Ramos (cell line): ENCODE measurements around the gene THSD4.

Experiments used
- in situ Hi-C: fragments of 300-500 bp; cut with MboI; formaldehyde crosslinking; loops from one replicate; pipeline ENCODE4 v1.14.3; 2022; ENCODE audit warnings: low sequenced_read_pairs; ENCODE audit not compliant: unreplicated experiment

The THSD4 gene

GRCh38 chr15:71623111-71623510 is 507.8 kb downstream of the THSD4 start:
- in situ Hi-C loops = no loop called here

GRCh38 chr15:71626596-71627088 is 511.4 kb downstream of the THSD4 start:
- in situ Hi-C loops = no loop called here

GRCh38 chr15:71627188-71627587 is 511.9 kb downstream of the THSD4 start:
- in situ Hi-C loops = no loop called here

- in situ Hi-C loops = no loop called here
These were observed 512.3 kb downstream of the THSD4 start for GRCh38 chr15:71627604-71628003.

GRCh38 chr15:71628988-71629770 is 513.9 kb downstream of the THSD4 start:
- in situ Hi-C loops = no loop called here

- in situ Hi-C loops = no loop called here
These were observed 514.7 kb downstream of the THSD4 start for GRCh38 chr15:71629781-71630474.

GRCh38 chr15:71630475-71630809 is 515.2 kb downstream of the THSD4 start:
- in situ Hi-C loops = no loop called here

- in situ Hi-C loops = no loop called here
These were observed 517.4 kb downstream of the THSD4 start for GRCh38 chr15:71632576-71633195.

- in situ Hi-C loops = no loop called here
These were observed 519.7 kb downstream of the THSD4 start for GRCh38 chr15:71634820-71635560.

GRCh38 chr15:71635735-71636134 is 520.5 kb downstream of the THSD4 start:
- in situ Hi-C loops = no loop called here

GRCh38 chr15:71638876-71639275 is 523.6 kb downstream of the THSD4 start:
- in situ Hi-C loops = no loop called here

- in situ Hi-C loops = no loop called here
These were observed 524.2 kb downstream of the THSD4 start for GRCh38 chr15:71639471-71639870.

GRCh38 chr15:71643918-71644317 is 528.6 kb downstream of the THSD4 start:
- in situ Hi-C loops = no loop called here

- in situ Hi-C loops = no loop called here
These were observed 531.7 kb downstream of the THSD4 start for GRCh38 chr15:71646767-71647486.

- in situ Hi-C loops = no loop called here
These were observed 532.2 kb downstream of the THSD4 start for GRCh38 chr15:71647487-71647808.

- in situ Hi-C loops = no loop called here
These were observed 532.8 kb downstream of the THSD4 start for GRCh38 chr15:71648095-71648494.

GRCh38 chr15:71649894-71650293 is 534.6 kb downstream of the THSD4 start:
- in situ Hi-C loops = no loop called here

- in situ Hi-C loops = no loop called here
These were observed 535.3 kb downstream of the THSD4 start for GRCh38 chr15:71650603-71651002.

- in situ Hi-C loops = no loop called here
These were observed 536.5 kb downstream of the THSD4 start for GRCh38 chr15:71651750-71652186.
